Left lobe of liver (tissue), 2 donors: ENCODE data around the gene PDZK1. TPM values are rescaled to one million over a fixed set of nuclear protein-coding genes. Genes with fewer than 3 reads are reported as not detected.
"Not testable (repeated sequence)": the region's sequence is repeated elsewhere in the genome, so short reads cannot be mapped to it uniquely, and the experiment has no call there.

Source experiments
- ATAC-seq: fragments of 200-7000 bp; cut with Tn5 transposase; one replicate; pipeline ENCODE4 v1.9.1; 2020; ENCODE audit warnings: mild to moderate bottlenecking, moderate library complexity
- DNase-seq: peaks from one replicate; pipeline ENCODE4 v3.0.0-alpha.2; 2020; ENCODE audit warnings: low spot score
- total RNA-seq: library from RNA; stranded (reverse); gene quantifications from one replicate; pipeline ENCODE4 v1.2.1, GENCODE V29; 2021
- donor health status: DM: no; HTN: no; CAD: no; lungs with moderate emphysema.
- donor health status: DM: no; HTN: yes; CAD: no.

The PDZK1 gene
- total RNA-seq, 1 donor from 2014 or later: 76.0 TPM

DNA sequence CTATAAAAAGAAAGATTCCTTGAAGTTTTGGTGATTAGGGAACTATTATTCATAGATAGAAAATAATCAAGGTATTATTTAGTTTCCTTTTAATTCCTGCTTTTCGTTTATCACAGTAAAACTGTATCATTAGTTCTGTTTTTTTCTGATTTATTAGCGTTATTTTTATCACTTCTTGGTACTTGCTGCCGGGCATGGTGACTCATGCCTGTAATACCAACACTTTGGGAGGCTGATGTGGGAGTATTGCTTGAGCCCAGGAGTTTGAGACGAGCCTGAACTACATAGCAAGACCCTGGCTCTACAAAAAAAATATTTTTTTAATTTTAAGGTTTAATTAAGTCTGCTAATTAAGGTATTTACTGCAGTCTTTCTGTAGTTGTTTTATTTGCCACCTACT, 42.2 kb downstream of the PDZK1 start:
- ATAC-seq, DNase-seq: not testable (repeated sequence)

DNA sequence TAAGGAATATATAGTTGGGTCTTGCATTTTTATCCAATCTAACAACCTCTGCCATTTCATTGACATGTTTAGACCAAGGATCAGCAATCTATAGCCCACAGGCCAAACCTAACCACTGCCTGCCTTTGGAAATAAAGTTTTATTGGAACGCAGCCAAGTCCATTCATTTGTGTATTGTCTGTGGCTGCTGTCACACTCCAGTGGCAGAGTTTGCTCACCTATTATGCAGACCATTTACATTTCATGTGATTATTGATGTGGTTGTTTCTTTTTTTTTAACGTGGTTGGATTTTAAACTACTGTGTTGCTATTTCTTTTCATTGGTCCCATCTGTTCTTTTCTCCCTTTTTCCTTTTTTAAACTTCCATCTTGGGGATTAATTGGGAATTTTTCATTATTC, 44.7 kb downstream of the PDZK1 start:
- not testable (repeated sequence) for ATAC-seq, DNase-seq

DNA sequence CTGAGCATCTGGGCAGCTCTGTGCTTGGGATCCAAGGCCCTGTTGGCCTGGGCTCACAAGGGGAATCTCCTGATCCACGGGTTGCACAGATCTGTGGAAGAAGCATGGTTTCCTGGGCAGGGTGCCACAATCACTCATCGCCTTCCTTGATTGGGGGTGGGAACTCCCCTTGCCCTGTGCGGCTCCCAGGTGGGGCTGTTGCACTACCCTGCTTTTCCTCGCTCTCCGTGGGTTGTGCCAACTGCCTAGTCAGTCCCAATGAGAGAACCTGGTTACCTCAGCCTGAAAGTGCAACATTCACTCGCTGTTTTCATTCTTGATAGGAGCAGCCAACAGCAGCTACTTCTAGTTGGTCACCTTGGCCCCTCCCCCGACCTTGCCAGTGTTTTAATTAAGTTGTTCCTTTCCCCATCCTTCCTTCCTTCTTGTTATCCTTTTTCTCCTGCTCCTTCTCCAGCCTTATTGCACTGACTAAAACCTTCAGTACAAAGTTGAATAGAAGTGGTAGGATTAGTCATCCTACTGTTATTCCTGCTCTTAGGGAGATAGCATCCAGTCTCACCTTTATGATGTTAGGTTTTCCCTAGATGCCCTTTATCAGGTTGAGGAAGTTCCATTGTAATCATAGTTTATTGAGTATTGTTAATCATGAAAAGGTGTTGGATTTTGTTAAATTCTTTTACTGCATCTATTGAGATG, 50.8 kb downstream of the PDZK1 start:
- ATAC-seq, DNase-seq: not testable (repeated sequence)

DNA sequence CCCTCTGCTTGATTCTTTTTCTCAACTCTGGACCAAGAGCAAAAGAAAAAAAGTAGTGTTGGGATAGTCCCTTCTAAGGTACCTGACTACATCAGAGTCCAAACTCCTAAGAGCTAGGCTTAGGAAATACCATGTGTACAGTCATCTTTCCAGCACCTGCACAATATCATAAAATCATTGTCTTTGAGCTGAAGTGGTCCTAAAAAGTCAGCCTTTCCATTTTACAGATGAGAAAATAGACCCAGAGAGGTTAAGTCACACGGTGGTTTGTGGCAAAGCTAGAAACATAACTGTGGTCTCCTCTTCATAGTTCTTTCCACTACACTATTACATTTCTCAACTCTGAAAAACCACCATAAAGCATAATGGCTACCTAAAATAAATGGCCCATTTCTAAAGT, 63.2 kb downstream of the PDZK1 start:
- not testable (repeated sequence) for ATAC-seq, DNase-seq

DNA sequence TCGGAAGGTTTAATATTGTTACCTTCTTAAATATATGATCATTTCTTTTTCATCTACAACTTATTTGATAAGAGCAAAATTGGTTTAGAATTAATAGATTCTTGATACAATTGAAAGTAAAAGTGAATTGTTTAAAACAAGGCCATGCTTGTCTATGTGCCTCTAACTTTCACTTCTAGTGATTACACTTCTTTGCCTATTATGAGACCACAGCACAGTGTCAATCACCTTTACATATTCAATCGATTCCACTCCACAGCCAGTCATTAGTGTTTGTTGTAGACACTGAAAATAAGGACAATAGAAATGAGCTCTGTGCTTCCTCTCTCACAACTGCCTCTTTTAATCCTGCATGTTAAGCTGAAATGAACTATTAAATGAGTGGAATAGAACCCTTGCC, 65.3 kb downstream of the PDZK1 start:
- DNase-seq, ATAC-seq: not testable (repeated sequence)

DNA sequence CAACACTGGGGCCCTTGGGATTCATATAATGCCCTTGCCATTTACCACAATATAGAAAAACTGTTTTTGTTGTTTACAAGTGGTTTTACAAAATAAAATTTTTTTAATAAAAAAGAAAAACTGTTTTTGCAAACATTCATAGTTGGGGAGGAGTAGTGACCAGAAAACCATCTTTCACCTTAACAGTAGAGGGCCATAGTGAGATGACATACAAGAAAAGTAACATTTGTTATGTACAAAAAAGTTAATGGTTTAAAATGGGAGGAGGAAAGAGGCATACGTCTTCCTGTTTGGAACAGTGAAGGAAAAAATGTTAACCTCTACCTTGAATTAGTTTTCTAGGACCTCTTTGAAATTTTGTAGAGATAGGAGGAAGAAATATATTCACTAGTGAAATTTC, 70.9 kb downstream of the PDZK1 start:
- not testable (repeated sequence) for DNase-seq
- ATAC-seq: peak; percentile 70

DNA sequence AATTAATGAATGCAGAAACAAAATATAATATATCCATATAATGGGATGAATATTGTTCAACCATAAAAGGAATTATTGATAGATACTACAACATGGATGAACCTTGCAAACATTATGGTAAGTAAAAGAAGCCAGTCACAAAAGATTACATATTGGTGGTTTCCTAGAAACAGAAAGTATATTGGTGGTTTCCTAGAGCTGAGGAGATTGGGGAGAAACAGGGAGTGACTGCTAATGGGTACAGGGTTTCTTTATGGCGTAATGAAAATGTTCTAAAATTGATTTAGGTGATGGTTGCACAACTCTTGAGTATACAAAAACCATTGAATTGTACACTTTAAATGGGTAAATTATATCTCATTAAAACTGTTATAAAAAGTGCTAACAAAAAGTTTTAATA, 85.0 kb downstream of the PDZK1 start:
- not testable (repeated sequence) for DNase-seq, ATAC-seq

Other genes with a start within 250 kb of the PDZK1 start
- gene GPR89A, start 99.4 kb downstream of the PDZK1 start, total RNA-seq: 15.3 TPM
- not detected for gene CD160, start 12.1 kb upstream of the PDZK1 start, total RNA-seq
- 4.9 TPM for gene RNF115, start 116.7 kb upstream of the PDZK1 start, total RNA-seq
- gene POLR3C, start 116.8 kb upstream of the PDZK1 start, total RNA-seq: 7.4 TPM
- gene NUDT17, start 138.3 kb upstream of the PDZK1 start, total RNA-seq: 0.63 TPM
- 6.2 TPM for gene PIAS3, start 151.7 kb upstream of the PDZK1 start, total RNA-seq
- 2.4 TPM for gene ANKRD35, start 178.5 kb upstream of the PDZK1 start, total RNA-seq
- 1.5 TPM for gene ITGA10, start 202.7 kb upstream of the PDZK1 start, total RNA-seq
- gene PEX11B, start 211.3 kb upstream of the PDZK1 start, total RNA-seq: 16.1 TPM
- 45.0 TPM for gene RBM8A, start 220.1 kb upstream of the PDZK1 start, total RNA-seq